T-helper 2 cell (primary cell): ENCODE results near the gene GAPDH.
"Not testable (repeated sequence)": the region's sequence is repeated elsewhere in the genome, so short reads cannot be mapped to it uniquely, and the experiment has no call there.

Experiments
- DNase-seq, 5 experiments: peaks; one replicate each; pipeline versions ENCODE4 v3.0.0 to v3.0.0-alpha.2; 2012 to 2022
- total RNA-seq, 2 donors: gene quantifications; one replicate each; lab custom pipeline; 2026; lab: John Stamatoyannopoulos, UW

Gene GAPDH
- total RNA-seq: 545 to 546 reads per million in 2 donors

DNA sequence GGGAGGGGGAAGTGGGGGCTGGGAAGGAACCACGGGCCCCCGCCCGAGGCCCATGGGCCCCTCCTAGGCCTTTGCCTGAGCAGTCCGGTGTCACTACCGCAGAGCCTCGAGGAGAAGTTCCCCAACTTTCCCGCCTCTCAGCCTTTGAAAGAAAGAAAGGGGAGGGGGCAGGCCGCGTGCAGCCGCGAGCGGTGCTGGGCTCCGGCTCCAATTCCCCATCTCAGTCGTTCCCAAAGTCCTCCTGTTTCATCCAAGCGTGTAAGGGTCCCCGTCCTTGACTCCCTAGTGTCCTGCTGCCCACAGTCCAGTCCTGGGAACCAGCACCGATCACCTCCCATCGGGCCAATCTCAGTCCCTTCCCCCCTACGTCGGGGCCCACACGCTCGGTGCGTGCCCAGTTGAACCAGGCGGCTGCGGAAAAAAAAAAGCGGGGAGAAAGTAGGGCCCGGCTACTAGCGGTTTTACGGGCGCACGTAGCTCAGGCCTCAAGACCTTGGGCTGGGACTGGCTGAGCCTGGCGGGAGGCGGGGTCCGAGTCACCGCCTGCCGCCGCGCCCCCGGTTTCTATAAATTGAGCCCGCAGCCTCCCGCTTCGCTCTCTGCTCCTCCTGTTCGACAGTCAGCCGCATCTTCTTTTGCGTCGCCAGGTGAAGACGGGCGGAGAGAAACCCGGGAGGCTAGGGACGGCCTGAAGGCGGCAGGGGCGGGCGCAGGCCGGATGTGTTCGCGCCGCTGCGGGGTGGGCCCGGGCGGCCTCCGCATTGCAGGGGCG is at the start of gene GAPDH:
GAPDH (plus strand) TSS at position 595 of the 772 bp plus-strand sequence. CDS start 316 bp downstream, outside the sequence.
- peak; percentile 64 to 98 (median 79) for DNase-seq

DNA sequence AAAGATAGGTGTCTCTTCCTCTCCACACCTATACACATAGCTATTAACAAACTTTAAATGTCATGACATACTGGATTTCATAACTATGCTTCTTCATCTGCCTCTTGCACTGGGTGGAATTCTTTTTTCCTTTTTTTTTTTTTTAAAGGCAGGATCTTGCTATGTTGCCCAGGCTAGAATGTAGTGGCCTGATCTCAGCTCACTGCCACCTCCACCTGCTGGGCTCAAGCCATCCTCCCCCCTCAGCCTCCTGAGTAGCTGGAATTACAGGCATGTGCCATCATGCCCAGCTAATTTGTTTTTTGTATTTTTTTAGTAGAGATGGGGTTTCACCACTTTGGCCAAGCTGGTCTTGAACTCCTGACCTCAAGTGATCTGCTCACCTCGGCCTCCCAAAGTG is 46.1 kb upstream of the GAPDH start:
- DNase-seq: no peak

DNA sequence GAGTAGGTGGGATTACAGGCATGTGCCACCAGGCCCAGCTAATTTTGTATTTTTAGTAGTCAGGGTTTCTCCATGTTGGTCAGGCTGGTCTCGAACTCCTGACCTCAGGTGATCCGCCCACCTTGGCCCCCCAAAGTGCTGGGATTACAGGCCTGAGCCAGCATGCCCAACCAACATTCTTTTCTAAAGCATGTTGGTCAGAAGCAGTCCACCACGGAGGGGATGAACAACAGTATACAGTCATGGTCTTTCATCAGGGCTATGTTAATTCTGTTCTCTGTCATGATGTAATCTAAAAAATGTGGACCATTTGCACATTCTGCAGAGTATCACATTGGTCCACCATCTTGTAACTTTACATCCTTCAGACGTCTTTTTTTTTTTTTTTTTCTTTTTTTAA is 44.9 kb upstream of the GAPDH start:
- DNase-seq: no peak

DNA sequence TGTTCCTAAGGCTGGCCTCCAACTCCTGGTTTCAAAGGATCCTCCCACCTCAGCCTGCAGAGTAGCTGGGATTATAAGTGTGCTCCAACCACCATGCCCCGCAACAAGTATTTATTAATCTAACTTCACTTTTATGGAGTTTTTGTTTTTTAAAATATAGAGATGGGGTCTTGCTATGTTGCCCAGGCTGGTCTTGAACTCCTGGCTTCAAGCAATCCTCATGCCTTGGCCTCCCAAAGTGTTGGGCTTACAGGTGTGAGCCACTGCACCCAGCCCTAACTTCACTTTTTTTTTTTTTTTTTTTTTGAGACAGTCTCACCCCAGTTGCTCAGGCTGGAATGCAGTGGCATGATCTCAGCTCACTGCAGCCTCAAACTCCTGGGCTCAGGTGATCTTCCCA is 43.6 kb upstream of the GAPDH start:
- not testable (repeated sequence) for DNase-seq

DNA sequence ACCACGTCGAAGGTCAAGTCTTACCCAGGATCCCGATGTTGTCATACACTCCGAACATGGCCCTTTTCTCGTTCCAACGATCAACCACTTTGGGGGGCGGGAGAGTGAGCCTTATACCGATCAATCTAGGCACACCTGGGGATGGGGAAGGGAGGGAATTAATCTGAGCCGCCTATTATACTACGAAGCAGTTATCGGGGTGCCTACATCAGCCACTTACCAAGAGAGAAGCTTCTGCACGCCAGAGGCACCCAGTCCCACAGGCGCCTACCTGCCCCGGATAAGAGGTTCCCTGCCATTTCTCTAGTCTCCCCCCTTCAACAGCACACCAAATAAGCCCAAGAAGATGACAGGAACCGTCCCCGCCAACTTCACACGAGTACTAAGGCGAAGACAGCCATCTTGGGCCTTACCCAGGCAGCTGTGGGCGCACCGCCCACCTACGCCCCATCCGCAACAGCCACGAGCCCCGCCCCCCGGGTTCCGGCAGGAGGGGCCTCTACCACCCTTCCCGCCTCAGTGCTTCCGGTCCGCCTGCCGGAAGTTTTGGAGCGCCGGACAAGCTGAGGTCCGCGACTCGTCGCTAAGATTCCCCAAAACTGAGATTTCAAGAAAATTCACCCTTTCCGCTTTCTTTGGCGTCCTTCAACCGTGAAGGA is 41.4 kb upstream of the GAPDH start, which contains the start of gene MRPL51:
MRPL51 (minus strand) TSS at position 425 of the 659 bp plus-strand sequence; CDS start at position 299, 126 bp downstream.
- peak; percentile 93 to 98 (median 96) for DNase-seq

DNA sequence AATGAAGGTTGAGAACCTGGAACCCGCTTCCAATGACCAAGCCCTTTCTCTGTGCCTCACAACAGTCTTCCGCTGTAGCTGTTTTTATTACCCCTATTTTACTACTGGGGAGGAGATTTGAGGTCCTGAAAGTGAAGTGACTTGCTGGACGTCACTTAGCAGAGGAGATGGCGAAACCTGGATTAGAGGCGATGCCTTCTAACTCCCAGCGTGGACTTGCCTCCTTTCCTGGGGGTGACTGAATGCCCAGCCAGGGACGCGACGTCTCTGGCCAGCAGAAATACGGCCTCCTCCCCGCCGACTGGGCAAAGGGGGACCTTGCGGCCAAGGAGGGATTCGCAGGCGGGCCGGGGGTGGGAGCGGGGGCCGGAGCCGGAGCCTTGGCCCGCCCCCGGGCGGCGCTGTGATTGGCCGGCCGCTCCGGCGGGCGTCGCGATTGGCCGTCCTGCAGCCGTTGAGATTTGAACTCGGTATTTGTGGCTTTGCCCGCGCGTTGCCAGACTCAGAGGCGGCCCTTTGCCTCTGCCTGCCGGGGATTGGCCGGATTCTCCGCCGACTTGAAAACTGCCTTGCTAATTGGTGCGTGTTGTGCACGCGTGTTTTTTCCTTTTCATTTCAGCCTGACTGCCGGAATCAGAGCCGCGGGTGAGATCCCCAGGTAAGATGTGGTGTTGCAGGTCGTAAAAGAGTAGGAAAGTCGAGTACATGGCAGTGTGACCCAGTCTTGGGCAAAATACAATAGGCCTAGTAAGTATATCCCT is 40.6 kb upstream of the GAPDH start, which contains the start of gene NCAPD2:
NCAPD2 (plus strand) TSS at position 606 of the 761 bp plus-strand sequence. CDS start 997 bp downstream, outside the sequence.
- peak; percentile 83 to 99 (median 93) for DNase-seq

DNA sequence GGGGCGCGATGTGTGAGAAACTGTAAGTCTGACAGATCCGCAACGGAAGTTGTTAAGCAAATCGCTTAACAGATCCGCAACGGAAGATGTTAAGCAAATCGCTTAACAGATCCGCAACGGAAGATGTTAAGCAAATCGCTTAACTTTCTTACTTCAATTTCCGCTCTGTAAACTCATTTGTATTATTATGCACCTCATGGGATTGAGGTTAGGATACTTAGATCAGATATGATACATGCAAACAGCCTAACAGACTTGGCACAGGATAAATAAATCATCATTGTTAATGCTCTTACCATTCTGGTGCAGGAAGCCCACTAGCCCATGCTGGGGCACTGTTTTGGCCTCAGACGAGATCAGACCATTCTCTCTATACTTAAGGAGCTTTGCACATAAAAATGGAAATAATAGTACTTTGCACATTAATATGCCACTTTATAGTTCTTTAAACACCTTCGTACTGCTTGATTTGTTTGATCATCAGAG is 40.0 kb upstream of the GAPDH start:
- DNase-seq: no peak

DNA sequence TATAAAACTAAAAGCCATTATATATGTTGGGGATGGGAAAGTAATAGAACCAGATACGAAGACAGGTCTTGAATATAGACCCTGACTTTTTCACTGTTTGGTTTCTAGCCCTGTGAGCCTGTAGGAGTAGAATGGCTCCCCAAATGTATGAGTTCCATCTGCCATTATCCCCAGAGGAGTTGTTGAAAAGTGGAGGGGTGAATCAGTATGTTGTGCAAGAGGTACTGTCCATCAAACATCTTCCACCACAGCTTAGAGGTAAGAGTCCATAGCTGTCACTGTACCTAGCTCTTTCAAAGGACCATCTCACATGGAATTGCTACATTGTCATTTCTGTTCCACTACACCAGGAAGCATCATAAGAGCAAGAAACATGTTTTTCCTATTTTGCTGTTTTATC is 39.3 kb upstream of the GAPDH start:
- no peak for DNase-seq

DNA sequence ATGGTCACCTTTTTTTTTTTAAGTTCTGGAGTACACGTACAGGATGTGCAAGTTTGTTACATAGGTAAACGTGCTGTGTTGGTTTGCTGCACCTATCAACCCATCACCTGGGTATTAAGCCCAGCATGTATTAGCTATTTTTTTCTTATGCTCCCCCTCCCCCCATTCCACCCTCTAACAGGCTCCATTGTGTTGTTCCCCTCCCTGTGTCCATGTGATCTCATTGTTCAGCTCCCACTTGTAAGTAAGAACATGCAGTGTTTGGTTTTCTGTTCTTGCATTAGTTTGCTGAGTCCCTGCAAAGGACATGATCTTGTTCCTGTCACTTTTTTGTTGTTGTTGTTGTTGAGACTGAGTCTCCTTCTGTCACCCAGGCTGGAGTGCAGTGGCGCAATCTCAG is 37.0 kb upstream of the GAPDH start:
- not testable (repeated sequence) for DNase-seq

DNA sequence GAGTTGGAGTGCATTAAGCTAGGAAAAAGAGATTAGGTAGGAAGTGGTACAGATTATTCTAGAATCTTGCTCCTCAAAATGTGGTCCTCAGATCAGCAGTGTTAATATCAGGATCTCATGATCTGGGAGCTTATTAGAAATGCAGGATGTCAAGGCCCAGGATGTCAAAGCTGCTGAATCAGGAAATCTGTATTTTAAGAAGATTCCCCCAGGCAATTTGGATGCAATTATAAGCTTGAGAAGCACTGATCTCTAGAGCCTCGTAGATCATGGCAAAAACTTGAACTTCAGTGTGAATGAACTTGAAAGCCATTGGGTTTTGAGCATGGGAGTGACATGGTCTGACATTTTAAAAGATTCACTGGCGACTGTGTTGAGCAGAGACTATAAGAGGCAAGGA is 33.9 kb upstream of the GAPDH start:
- no peak for DNase-seq

DNA sequence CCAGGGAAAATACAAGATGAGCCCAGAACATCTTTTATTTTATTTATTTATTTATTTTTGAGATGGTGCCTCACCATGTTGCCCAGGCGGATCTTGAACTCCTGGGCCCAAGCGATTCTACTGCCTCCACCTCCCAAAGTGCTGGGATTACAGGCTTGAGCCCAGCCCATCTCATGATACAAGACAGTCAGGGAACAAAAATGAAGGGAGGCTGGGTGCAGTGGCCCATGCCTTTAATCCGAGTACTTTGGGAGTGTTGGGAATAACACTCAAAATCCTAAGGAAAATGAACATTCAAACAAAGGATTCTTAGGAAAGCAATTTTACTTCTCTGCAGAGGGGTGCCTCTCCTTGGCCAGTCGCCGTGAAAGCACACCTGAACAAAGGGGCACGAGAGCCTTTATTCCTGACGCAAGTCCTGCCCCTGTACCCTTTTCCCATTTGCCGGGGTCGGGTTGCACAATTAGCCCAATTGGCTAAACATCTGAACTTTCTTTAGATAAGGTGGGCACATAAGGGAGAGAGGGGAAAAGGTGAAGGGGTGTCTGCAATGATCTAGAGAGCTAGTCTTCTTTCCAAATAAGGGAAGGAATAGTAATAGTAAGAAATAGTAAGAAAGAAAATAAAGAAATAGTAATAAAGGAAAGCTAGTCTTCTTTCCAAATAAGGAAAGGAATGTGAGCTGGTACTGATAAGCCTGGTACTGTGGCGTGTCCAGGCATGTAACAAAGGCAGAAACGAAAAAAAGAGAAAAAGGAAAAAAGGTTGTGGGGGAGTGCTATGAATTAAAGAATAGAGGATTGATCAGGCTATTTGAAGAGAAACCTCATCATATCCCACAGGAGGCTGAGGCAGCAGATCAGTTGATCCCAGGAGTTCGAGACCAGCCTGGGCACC is 27.0 kb upstream of the GAPDH start:
- DNase-seq: no peak

DNA sequence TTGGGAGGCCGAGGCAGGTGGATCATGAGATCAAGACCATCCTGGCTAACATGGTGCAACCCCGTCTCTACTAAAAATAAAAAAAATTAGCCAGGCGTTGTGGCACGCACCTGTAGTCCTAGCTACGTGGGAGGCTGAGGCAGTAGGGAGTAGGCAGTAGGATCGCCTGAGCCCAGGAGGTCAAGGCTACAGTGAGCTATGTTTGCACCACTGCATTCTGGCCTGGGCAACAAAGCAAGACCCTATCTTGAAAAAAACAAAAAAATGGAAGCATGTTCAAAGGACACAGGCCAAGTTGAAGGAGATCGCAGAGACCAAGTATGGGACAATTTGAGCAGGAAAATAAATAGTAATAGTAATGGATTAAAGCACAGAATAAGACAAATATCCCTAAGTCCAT is 26.2 kb upstream of the GAPDH start:
- no peak for DNase-seq

DNA sequence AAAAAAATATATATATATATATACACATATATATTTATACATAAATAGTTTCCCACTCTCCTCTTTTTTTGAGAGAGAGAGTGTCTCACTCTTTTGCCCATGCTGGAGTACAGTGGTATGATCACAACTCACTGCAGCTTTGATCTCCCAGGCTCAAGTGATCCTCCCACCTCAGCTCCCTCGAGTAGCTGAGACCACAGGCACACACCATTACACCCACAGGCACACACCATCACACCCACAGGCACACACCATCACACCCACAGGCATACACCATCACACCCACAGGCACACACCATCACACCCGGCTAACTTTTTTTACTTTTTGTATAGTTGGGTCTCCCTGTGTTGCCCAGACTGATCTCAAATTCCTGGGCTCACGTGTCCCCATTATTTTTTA is 14.1 kb upstream of the GAPDH start:
- peak in 1 of 5 experiments; percentile 56 for DNase-seq

DNA sequence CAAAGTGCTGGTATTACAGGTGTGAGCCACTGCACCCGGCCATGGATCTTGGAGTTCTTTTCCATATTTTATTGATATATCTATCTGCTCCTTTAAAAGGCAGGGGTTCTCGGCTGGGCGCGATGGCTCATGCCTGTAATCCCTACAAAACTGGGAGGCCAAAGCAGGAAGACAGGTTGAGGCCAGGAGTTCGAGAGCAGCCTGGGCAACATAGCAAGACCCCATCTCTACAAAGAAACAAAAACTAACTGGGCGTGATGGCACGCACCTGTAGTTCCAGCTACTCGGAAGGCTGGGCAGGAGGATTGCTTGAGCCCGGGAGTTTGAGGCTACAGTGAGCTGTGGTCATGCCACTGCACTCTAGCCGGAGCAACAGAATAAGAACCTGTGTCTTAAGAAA is 12.1 kb upstream of the GAPDH start:
- no peak for DNase-seq

DNA sequence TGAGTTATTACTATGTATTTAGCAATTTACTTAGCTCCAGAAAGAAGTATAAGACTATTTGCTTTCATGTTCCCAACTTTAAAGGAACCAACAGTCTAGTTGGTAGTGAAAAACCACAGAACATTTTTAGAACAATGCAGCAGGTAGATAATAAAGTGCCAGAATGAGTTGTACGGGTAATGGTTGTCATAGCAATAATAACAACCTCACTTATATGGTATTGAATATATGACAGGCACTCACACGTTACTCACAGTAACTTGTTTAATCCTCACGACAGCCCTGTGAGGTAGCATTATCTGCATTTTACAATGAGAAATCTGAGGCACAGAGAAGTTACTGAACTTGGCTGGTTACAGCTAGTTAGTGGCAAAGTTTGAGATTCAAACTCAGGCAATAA is 10.6 kb upstream of the GAPDH start:
- no peak for DNase-seq

DNA sequence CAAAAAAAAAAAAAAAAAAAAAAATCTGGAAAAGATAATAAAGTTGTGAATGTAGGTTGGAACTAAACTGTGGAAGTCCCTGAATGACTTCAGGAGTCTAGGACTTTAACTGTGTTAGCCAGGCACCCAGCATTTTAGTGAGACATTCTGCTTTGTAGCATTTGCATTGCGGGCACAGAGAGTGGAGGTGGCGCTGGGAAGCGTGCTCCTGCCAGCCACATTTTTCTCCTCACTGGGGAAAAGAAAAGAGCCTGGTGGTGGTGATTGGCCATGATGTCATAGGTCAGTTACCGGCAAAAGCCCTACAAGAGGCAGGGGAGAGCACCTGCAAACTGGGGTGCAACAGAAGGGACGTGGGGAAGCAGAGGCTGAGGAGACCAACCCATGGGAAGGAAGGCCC is 9.7 kb upstream of the GAPDH start:
- no peak for DNase-seq

DNA sequence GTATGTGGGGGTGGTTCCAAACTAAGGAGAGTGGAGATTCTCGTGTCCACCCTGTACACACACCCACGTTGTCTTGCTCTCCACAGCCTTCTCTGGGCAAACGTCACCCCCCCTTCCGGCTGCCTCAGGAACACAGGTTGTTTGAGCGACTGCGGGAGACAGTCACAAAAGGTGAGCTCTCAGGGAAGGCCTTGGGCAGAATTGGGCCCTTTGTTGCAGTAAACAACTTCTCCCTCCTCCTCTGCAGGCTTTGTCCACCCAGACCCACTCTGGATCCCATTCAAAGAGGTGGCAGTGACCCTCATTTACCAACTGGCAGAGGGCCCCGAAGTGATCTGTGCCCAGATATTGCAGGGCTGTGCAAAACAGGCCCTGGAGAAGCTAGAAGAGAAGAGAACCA is 8.1 kb upstream of the GAPDH start:
- DNase-seq: no peak

DNA sequence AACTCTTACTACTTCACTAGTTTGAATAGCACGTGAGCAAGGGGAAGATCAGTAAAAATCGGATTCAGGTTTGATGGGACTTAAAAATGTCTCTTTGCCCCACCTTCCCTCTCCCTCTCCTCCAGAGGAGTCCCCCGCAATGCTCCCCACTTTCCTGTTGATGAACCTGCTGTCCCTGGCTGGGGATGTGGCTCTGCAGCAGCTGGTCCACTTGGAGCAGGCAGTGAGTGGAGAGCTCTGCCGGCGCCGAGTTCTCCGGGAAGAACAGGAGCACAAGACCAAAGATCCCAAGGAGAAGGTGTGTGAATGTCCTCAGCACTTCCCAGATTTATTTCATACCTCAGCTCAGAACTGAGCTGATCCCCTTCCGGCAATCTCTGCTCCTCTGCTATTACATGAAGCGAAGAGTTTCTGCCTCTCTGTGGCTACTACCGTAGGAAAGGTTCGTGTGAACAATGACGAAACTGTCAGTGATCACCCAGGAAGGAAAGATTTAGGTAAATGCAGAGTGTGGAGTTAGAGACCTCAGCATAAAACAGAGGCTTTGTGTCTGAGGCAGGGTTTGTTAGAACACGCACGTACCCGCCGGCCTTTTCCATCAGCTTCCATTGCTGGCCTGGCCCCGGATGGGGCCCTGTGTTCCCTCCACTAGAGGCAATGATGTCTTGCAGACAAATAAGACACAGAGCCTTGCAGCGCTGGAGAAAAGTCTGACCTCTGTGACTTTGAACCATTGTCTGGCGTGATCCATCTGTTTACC is 7.4 kb upstream of the GAPDH start:
- DNase-seq: no peak

DNA sequence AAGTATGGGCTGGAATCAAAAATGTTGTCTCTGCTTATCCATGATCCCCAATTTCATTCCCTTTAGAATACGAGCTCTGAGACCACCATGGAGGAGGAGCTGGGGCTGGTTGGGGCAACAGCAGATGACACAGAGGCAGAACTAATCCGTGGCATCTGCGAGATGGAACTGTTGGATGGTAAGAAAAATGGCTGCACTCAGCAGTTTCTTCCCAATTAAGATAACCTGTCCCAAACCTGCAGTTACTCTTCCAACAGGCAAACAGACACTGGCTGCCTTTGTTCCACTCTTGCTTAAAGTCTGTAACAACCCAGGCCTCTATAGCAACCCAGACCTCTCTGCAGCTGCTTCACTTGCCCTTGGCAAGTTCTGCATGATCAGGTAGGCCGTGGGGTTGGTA is 6.6 kb upstream of the GAPDH start:
- DNase-seq: no peak

DNA sequence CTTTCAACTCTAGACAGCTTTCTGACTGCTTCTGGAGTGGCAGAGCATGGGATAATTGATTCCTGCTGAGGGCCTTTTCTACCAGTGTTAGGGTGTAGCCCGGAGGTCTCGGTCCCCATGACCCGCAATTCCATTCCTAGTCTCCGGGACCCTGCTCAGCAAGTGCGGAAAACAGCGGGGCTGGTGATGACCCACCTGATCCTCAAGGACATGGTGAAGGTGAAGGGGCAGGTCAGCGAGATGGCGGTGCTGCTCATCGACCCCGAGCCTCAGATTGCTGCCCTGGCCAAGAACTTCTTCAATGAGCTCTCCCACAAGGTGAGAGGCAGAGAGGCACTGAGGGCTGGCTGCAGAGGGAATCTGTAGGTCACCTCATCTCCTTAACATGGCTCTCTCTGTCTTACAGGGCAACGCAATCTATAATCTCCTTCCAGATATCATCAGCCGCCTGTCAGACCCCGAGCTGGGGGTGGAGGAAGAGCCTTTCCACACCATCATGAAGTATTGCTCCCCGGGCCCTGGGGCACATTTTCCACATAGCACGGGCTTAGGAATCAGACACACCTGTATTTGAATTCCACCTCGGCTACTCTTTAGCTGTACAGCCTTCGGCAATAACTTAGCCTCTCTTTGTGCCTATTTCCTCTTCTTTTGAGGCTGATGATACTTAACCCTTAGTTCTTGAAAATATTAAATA is 5.6 kb upstream of the GAPDH start:
- DNase-seq: no peak
